ENCODE data around the gene BCOR. TPM values are rescaled to one million over a fixed set of nuclear protein-coding genes. Genes with fewer than 3 reads are reported as not detected.

BCOR gene
- total RNA-seq, 1 experiment from 2014 or later: 48.3 TPM

GRCh38 chrX:40145001-40145922, 47.5 kb upstream of the BCOR start:
- DNase-seq (ENCODE audit: low read depth, low spot score) (no peak), ATAC-seq (no peak)
- peak overlapping the region in 1 of 2 experiments; percentile 13; a peak in 1 of 4 replicates for H3K4me3 ChIP-seq (ENCODE audit: low read depth in 2 of 2, low read length in 2 of 2)

GRCh38 chrX:40144576-40144975, 46.8 kb upstream of the BCOR start:
- Histone ChIP-seq H3K9me3 (ENCODE audit: control insufficient read depth, insufficient read depth, low read depth, low read length) (no peaks in the 10 kb centered on the region), H3K36me3 (ENCODE audit: control insufficient read depth, insufficient read depth, low read length) (no peaks in the 10 kb centered on the region), H3K27ac (ENCODE audit: low read length) (no peak overlapping the region), H3K27me3 (ENCODE audit: control insufficient read depth, insufficient read depth, low read length) (no peaks in the 10 kb centered on the region), H3K4me1 (ENCODE audit: control insufficient read depth, insufficient read depth, low read length) (peaks cover 4% of the 10 kb centered on the region), H3K4me3 (ENCODE audit: low read depth in 2 of 2, low read length in 2 of 2) (no peak overlapping the region)
- TF ChIP-seq REST (IDR thresholded peaks at IDR 0.05; ENCODE audit: insufficient read depth in 1 of 2, low read depth in 2 of 2, low read length in 1 of 2): no peak
- no peak for TF ChIP-seq CTCF (IDR thresholded peaks at IDR 0.05)
- no peak for TF ChIP-seq TCF7L2 (IDR thresholded peaks at IDR 0.05; ENCODE audit: low read depth, low read length)
- TF ChIP-seq SIN3A (IDR thresholded peaks at IDR 0.05; ENCODE audit: borderline replicate concordance, insufficient read depth, low read depth, low read length): no peak
- TF ChIP-seq POLR2AphosphoS5 (IDR thresholded peaks at IDR 0.05; ENCODE audit: low read depth, low read length): no peak
- ATAC-seq (no peak), DNase-seq (ENCODE audit: low read depth, low spot score) (no peak)
- POLR2A ChIA-PET: no interaction called here
- no TSS peak for BruUV-seq (replicated peaks)
- in situ Hi-C loops (cut with HindIII; ENCODE audit: low pct_unique_long_range_greater_than_20kb, low sequenced_read_pairs): no loop called here
- intact Hi-C loops (cut with micrococcal nuclease; ENCODE audit: unreplicated experiment): no loop called here
- CTCF ChIA-PET: no interaction called here

More at GRCh38 chrX:40145001-40145922, 47.5 kb upstream of the BCOR start:
- no peaks in the 10 kb centered on the region for H3K9me3 ChIP-seq (ENCODE audit: control insufficient read depth, insufficient read depth, low read depth, low read length)
- intact Hi-C loops (cut with micrococcal nuclease; ENCODE audit: unreplicated experiment): no loop called here
- H3K36me3 ChIP-seq (ENCODE audit: control insufficient read depth, insufficient read depth, low read length): no peaks in the 10 kb centered on the region
- in situ Hi-C loops (cut with HindIII; ENCODE audit: low pct_unique_long_range_greater_than_20kb, low sequenced_read_pairs): no loop called here
- BruUV-seq (replicated peaks): no TSS peak
- H3K4me1 ChIP-seq (ENCODE audit: control insufficient read depth, insufficient read depth, low read length): peaks cover 4% of the 10 kb centered on the region
- POLR2A ChIA-PET: no interaction called here
- TF ChIP-seq POLR2AphosphoS5 (IDR thresholded peaks at IDR 0.05; ENCODE audit: low read depth, low read length): no peak
- TF ChIP-seq TCF7L2 (IDR thresholded peaks at IDR 0.05; ENCODE audit: low read depth, low read length): no peak
- TF ChIP-seq CTCF (IDR thresholded peaks at IDR 0.05): no peak
- no peak for TF ChIP-seq SIN3A (IDR thresholded peaks at IDR 0.05; ENCODE audit: borderline replicate concordance, insufficient read depth, low read depth, low read length)
- no peak for TF ChIP-seq REST (IDR thresholded peaks at IDR 0.05; ENCODE audit: insufficient read depth in 1 of 2, low read depth in 2 of 2, low read length in 1 of 2)
- no peaks in the 10 kb centered on the region for H3K27me3 ChIP-seq (ENCODE audit: control insufficient read depth, insufficient read depth, low read length)
- CTCF ChIA-PET: no interaction called here
- no peak overlapping the region for H3K27ac ChIP-seq (ENCODE audit: low read length)
